Adipose tissue (tissue), 3 donors: ENCODE data around the gene ACADS. TPM values are rescaled to one million over a fixed set of nuclear protein-coding genes. Genes with fewer than 3 reads are reported as not detected.

Experiments used
- H3K27ac ChIP-seq: one replicate; pipeline ENCODE4 v1.5.1; 2013; ENCODE audit warnings: low read depth, low read length
- WGBS, 3 donors: extraction: QIAGEN DNeasy Blood & Tissue Kit; methylation state at CpG; one replicate each; pipeline ENCODE4 v1.1.7; 2013; 5-methylcytosine and 5-hydroxymethylcytosine counted together
- polyA plus RNA-seq, 3 donors: library from polyadenylated mRNA; stranded (reverse); fragments of 200-250 nt; gene quantifications; one replicate each; pipeline ENCODE4 v1.2.3, GENCODE V29; 2013
- donor health status: healthy with polysubstance abuse.
- donor health status: Bipolar disorder and iron deficiency.
- donor health status: healthy.

Gene ACADS
- polyA plus RNA-seq = 100 to 1,000 TPM in 1 of 3 donors, 10 to 100 TPM in 2; 49.1 to 194 (median 69.4) TPM

- no peak within 1 kb of the TSS for H3K27ac ChIP-seq
These were observed at the start of gene ACADS for GRCh38 chr12:120725659-120726509. ACADS (plus strand) TSS chr12:120725826; CDS start chr12:120725886, 60 bp downstream.

GRCh38 chr12:120677765-120678473 lies 47.7 kb upstream of the ACADS start:
- 44 to 60% (median 50%) methylated on average over 7 of the region's 7 CpGs for WGBS, 3 donors

More at GRCh38 chr12:120725659-120726509, at the start of gene ACADS:
- 3 to 5% (median 4%) methylated on average over 65 to 66 of the region's 66 CpGs for WGBS, 3 donors

GRCh38 chr12:120678572-120678971 lies 47.1 kb upstream of the ACADS start:
- H3K27ac ChIP-seq = no peak overlapping the region
- WGBS, 3 donors = 58 to 76% (median 61%) methylated on average over 8 of the region's 8 CpGs

More at GRCh38 chr12:120677765-120678473, 47.7 kb upstream of the ACADS start:
- no peak overlapping the region for H3K27ac ChIP-seq

- WGBS, 3 donors = 44 to 73% (median 48%) methylated on average over 5 of the region's 5 CpGs
- H3K27ac ChIP-seq = no peak overlapping the region
These were observed 45.4 kb upstream of the ACADS start for GRCh38 chr12:120680165-120680738.

GRCh38 chr12:120684523-120684932 lies 41.1 kb upstream of the ACADS start:
- no peak overlapping the region for H3K27ac ChIP-seq

GRCh38 chr12:120685522-120685921 lies 40.1 kb upstream of the ACADS start:
- no peak overlapping the region for H3K27ac ChIP-seq
- 42 to 81% (median 49%) methylated on average over 3 of the region's 3 CpGs for WGBS, 3 donors

More at GRCh38 chr12:120684523-120684932, 41.1 kb upstream of the ACADS start:
- WGBS, 3 donors = 71 to 74% (median 72%) methylated on average over 8 of the region's 8 CpGs

- 0 to 1% (median 0%) methylated on average over 42 to 46 of the region's 46 CpGs for WGBS, 3 donors
- H3K27ac ChIP-seq = no peak overlapping the region
These were observed 39.4 kb upstream of the ACADS start for GRCh38 chr12:120686151-120686689.

GRCh38 chr12:120686690-120687577 lies 38.7 kb upstream of the ACADS start, which contains the start of gene MLEC:
MLEC (plus strand) TSS chr12:120687149; CDS start chr12:120687297, 148 bp downstream.
- H3K27ac ChIP-seq = peak within 1 kb of the TSS; percentile 47
- 1% methylated on average over 81 to 84 of the region's 84 CpGs for WGBS, 3 donors

GRCh38 chr12:120687578-120688289 lies 37.9 kb upstream of the ACADS start:
- no peak overlapping the region for H3K27ac ChIP-seq
- WGBS, 3 donors = 0 to 1% (median 1%) methylated on average over 22 to 31 of the region's 31 CpGs

GRCh38 chr12:120688527-120689071 lies 37.0 kb upstream of the ACADS start:
- 13 to 17% (median 14%) methylated on average over 6 of the region's 6 CpGs for WGBS, 3 donors
- H3K27ac ChIP-seq = no peak overlapping the region

GRCh38 chr12:120689397-120690082 lies 36.1 kb upstream of the ACADS start:
- WGBS, 3 donors = 31 to 56% (median 56%) methylated on average over 6 of the region's 6 CpGs
- no peak overlapping the region for H3K27ac ChIP-seq

GRCh38 chr12:120690083-120690450 lies 35.6 kb upstream of the ACADS start:
- 57 to 81% (median 81%) methylated on average over 2 of the region's 2 CpGs for WGBS, 3 donors
- H3K27ac ChIP-seq = no peak overlapping the region

- H3K27ac ChIP-seq = no peak overlapping the region
These were observed 34.6 kb upstream of the ACADS start for GRCh38 chr12:120690978-120691377.

GRCh38 chr12:120692524-120693033 lies 33.0 kb upstream of the ACADS start:
- WGBS, 3 donors = 36 to 72% (median 58%) methylated on average over 11 of the region's 11 CpGs
- no peak overlapping the region for H3K27ac ChIP-seq

More at GRCh38 chr12:120690978-120691377, 34.6 kb upstream of the ACADS start:
- WGBS, 3 donors = 32 to 67% (median 57%) methylated on average over 3 of the region's 3 CpGs

- H3K27ac ChIP-seq = no peak overlapping the region
- 73 to 89% (median 83%) methylated on average over 4 of the region's 4 CpGs for WGBS, 3 donors
These were observed 31.8 kb upstream of the ACADS start for GRCh38 chr12:120693848-120694247.

- H3K27ac ChIP-seq = no peak overlapping the region
- 61 to 76% (median 68%) methylated on average over 6 of the region's 6 CpGs for WGBS, 3 donors
These were observed 29.0 kb upstream of the ACADS start for GRCh38 chr12:120696626-120697025.
